K562 (cell line): ENCODE results near the gene ARHGEF1. TPM values are rescaled to one million over a fixed set of nuclear protein-coding genes. Genes with fewer than 3 reads are reported as not detected.

Source experiments
- CBX8 ChIP-seq: fragments of 200-600 bp; sonication (generic); IDR thresholded peaks from 2 replicates; pipeline ENCODE4 v1.6.1; 2012; ENCODE audit warnings: borderline replicate concordance, mixed run types, low read depth, mild to moderate bottlenecking, moderate library complexity, mixed read lengths, low read length, control low read depth, inconsistent platforms; ENCODE audit not compliant: poor library complexity, severe bottlenecking; ENCODE audit errors: extremely low read depth
- CCAR2 ChIP-seq: fragments of 200-400 bp; formaldehyde crosslinking; IDR thresholded peaks from 2 replicates; pipeline ENCODE4 v1.6.1; 2017; ENCODE audit warnings: mild to moderate bottlenecking, low read depth, low read length
- EP400 ChIP-seq: fragments of 450-650 bp; IDR thresholded peaks from 2 replicates; pipeline ENCODE4 v1.6.1; 2017; ENCODE audit warnings: antibody characterized with exemption, mild to moderate bottlenecking, moderate library complexity
- HDAC2 ChIP-seq: fragments of 450-650 bp; IDR thresholded peaks from 2 replicates; pipeline ENCODE4 v1.6.1; 2016; ENCODE audit warnings: mild to moderate bottlenecking
- HDAC3 ChIP-seq: fragments of 450-650 bp; IDR thresholded peaks from 2 replicates; pipeline ENCODE4 v1.6.1; 2018; ENCODE audit warnings: borderline replicate concordance, mild to moderate bottlenecking, moderate library complexity; ENCODE audit not compliant: partially characterized antibody
- HMBOX1 ChIP-seq: sonication (generic); IDR thresholded peaks from 2 replicates; pipeline ENCODE4 v1.6.1; 2016
- MAFF ChIP-seq: IDR thresholded peaks from 2 replicates; pipeline ENCODE4 v1.6.1; 2012; ENCODE audit warnings: low read length, improper control_type of control experiment
- NUFIP1 ChIP-seq: fragments of 450-650 bp; IDR thresholded peaks from 2 replicates; pipeline ENCODE4 v1.6.1; 2018; ENCODE audit not compliant: partially characterized antibody
- PHF20 ChIP-seq: fragments of 450-650 bp; IDR thresholded peaks from 2 replicates; pipeline ENCODE4 v1.6.1; 2018; ENCODE audit not compliant: partially characterized antibody
- POLR2G ChIP-seq: fragments of 200-400 bp; formaldehyde crosslinking; IDR thresholded peaks from 2 replicates; pipeline ENCODE4 v1.6.1; 2017; ENCODE audit warnings: low read depth, mild to moderate bottlenecking, antibody characterized with exemption, low read length, moderate library complexity
- RBBP5 ChIP-seq: fragments of 200-600 bp; sonication (generic); IDR thresholded peaks from 2 replicates; pipeline ENCODE4 v1.6.1; 2012; ENCODE audit warnings: borderline replicate concordance, mild to moderate bottlenecking, low read length, control low read depth, inconsistent platforms; ENCODE audit not compliant: insufficient read depth, poor library complexity, severe bottlenecking
- SAFB ChIP-seq: fragments of 200-400 bp; formaldehyde crosslinking; IDR thresholded peaks from 2 replicates; pipeline ENCODE4 v1.6.1; 2017; ENCODE audit warnings: low read depth, low read length, borderline replicate concordance
- SREBF1 ChIP-seq: fragments of 150-350 bp; IDR thresholded peaks from 2 replicates; pipeline ENCODE4 v1.6.1; 2014; ENCODE audit warnings: antibody characterized with exemption, low read depth, low read length, borderline replicate concordance
- SRSF1 ChIP-seq: fragments of 200-400 bp; formaldehyde crosslinking; IDR thresholded peaks from 2 replicates; pipeline ENCODE4 v1.6.1; 2017; ENCODE audit warnings: mild to moderate bottlenecking, low read depth, low read length, moderate library complexity
- TAF9B ChIP-seq: fragments of 450-650 bp; IDR thresholded peaks from 2 replicates; pipeline ENCODE4 v1.6.1; 2018; ENCODE audit warnings: mild to moderate bottlenecking; ENCODE audit not compliant: partially characterized antibody
- USF1 ChIP-seq: sonication (generic); formaldehyde crosslinking; IDR thresholded peaks from 2 replicates; pipeline ENCODE4 v1.9.0; 2022; ENCODE audit warnings: mild to moderate bottlenecking, missing genetic modification reagents
- ZNF143 ChIP-seq: sonication (generic); formaldehyde crosslinking; IDR thresholded peaks from 2 replicates; pipeline ENCODE4 v1.9.0; 2022; ENCODE audit warnings: mild to moderate bottlenecking, missing genetic modification reagents
- ZNF584 ChIP-seq: fragments of 200-800 bp; sonication (Bioruptor generic); IDR thresholded peaks from 2 replicates; pipeline ENCODE4 v1.6.1; 2016; ENCODE audit warnings: low read depth, mild to moderate bottlenecking, missing genetic modification characterization, missing compliant biosample characterization
- ZNF695 ChIP-seq: fragments of 450-650 bp; formaldehyde crosslinking; IDR thresholded peaks from 2 replicates; pipeline ENCODE4 v1.4.0; 2020; ENCODE audit warnings: mild to moderate bottlenecking, moderate library complexity
- ZNF696 ChIP-seq: fragments of 250-450 bp; sonication (Bioruptor Pico); conservative IDR thresholded peaks from 2 replicates; pipeline ENCODE4 v1.4.0; 2020; ENCODE audit warnings: mild to moderate bottlenecking, moderate library complexity
- ZNF740 ChIP-seq, 3 experiments: fragments of 200-800 bp in 1 of 3; sonication (Bioruptor generic) in 1 of 3; sonication (generic) in 1 of 3; formaldehyde crosslinking in 1 of 3; IDR thresholded peaks; 2 replicates each; pipeline versions ENCODE4 v1.6.1 to v1.8.0; 2016 to 2022; ENCODE audit warnings: mild to moderate bottlenecking in 2 of 3, missing compliant biosample characterization in 2 of 3, missing genetic modification characterization in 2 of 3, missing genetic modification reagents in 1 of 3
- polyA plus RNA-seq, 8 experiments: library from polyadenylated mRNA; depleted of rRNA in 4 of 8; stranded (reverse) in 5 of 8; unstranded in 3 of 8; fragments of >200 nt; fragmentation: Nextera tagmentation in 2 of 8; fragmentation: Illumina TruSeq in 1 of 8; extraction: Ambion mirVana in 2 of 8; extraction: Trizol in 1 of 8; gene quantifications; 2 replicates each; pipeline versions ENCODE4 v1.2.1 to v1.2.3, GENCODE V29; 2011 to 2014; ENCODE audit warnings: inconsistent platforms in 1 of 8, missing spikeins in 1 of 8
- total RNA-seq, 7 experiments: library from RNA; depleted of rRNA in 6 of 7; stranded (reverse); fragments of >200 nt in 6 of 7; fragmentation: Illumina TruSeq in 2 of 7; extraction: Trizol in 2 of 7; gene quantifications; 2 replicates each; pipeline versions ENCODE4 v1.2.1 to v1.2.3, GENCODE V29; 2011 to 2021; ENCODE audit warnings: low replicate concordance in 1 of 7

The ARHGEF1 gene
- total and polyA plus RNA-seq, 9 of the 15 experiments (the other 6 are each of a cell fraction or from before 2014, with no cell fraction given): 1.9 to 149 (median 29.8) TPM

GRCh38 chr19:41911889-41912731 is 29.1 kb downstream of the ARHGEF1 start (continued):
- no peak for TF ChIP-seq HMBOX1
- peak; percentile 23; the same call in 1 of the 2 replicates for TF ChIP-seq SAFB
- TF ChIP-seq NUFIP1: no peak
- TF ChIP-seq ZNF695 (CRISPR knock-in tag): no peak
- no peak for TF ChIP-seq ZNF584
- peak; percentile 44; the same call in 1 of the 2 replicates for TF ChIP-seq ZNF740 (CRISPR knock-in tag; IDR thresholded peaks at IDR 0.05)
- TF ChIP-seq ZNF740 (tag; IDR thresholded peaks at IDR 0.05): no peak
- no peak for TF ChIP-seq CCAR2
- no peak for TF ChIP-seq RBBP5
- TF ChIP-seq PHF20: no peak
- TF ChIP-seq USF1: 0 out of 2 replicates have a peak, but pooled peaks have one; percentile 7
- no peak for TF ChIP-seq TAF9B
- no peak for TF ChIP-seq SRSF1
- no peak for TF ChIP-seq HDAC3
- no peak for TF ChIP-seq EP400
- no peak for TF ChIP-seq CBX8
- no peak for TF ChIP-seq ZNF696 (CRISPR knock-in tag)
- no peak for TF ChIP-seq MAFF
- no peak for TF ChIP-seq HDAC2
- peak; percentile 50 for TF ChIP-seq POLR2G
- no peak for TF ChIP-seq SREBF1
- 0 out of 2 replicates have a peak, but pooled peaks have one; percentile 31 for TF ChIP-seq ZNF143 (CRISPR knock-in tag)
